ENCODE data around the gene MIF4GD. TPM values are rescaled to one million over a fixed set of nuclear protein-coding genes. Genes with fewer than 3 reads are reported as not detected.

The MIF4GD gene
- total and polyA plus RNA-seq, 9 of the 15 experiments (the other 6 are each of a cell fraction or from before 2014, with no cell fraction given), result 11.8 to 63.8 (median 28.1) TPM

DNA sequence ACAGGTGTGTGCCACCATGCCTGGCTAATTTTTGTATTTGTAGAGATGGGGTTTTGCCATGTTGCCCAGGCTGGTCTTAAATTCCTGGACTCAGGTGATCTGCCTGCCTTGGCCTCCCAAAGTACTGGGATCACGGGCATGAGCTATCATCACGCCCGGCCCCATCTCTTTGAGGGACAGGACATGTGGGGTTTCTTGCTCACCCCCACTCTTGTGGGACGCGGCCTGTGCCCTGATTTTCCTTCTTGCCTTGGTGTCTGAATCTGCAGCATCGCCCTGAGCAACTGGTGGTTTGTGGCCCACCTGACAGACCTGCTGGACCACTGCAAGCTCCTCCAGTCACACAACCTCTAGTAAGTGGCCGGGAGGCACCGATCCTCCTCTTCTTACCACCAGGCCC, 40.0 kb downstream of the MIF4GD start:
- peaks cover 83% of the 10 kb centered on the region for H3K36me3 ChIP-seq (ENCODE audit: control insufficient read depth, insufficient read depth, low read length)

More for the DNA sequence above, 40.0 kb downstream of the MIF4GD start:
- Histone ChIP-seq H4K20me1 (replicated peaks; ENCODE audit: control insufficient read depth, insufficient read depth, low read length) (no peaks in the 10 kb centered on the region), H2AFZ (ENCODE audit: low read depth, low read length) (no peak overlapping the region), H3K4me1 (replicated peaks in 1 of 2; ENCODE audit: control insufficient read depth in 2 of 2, insufficient read depth in 2 of 2, low read length in 2 of 2) (peaks cover 0 to 3% of the 10 kb centered on the region in 2 experiments; a peak in 1 of 5 replicates), H3K27ac (ENCODE audit: extremely low read depth, low read depth, low read length) (no peak overlapping the region), H3K27me3 (ENCODE audit: control insufficient read depth in 2 of 2, insufficient read depth in 2 of 2, low read length in 2 of 2) (no peaks in the 10 kb centered on the region), H3K9me3 (replicated peaks; ENCODE audit: control insufficient read depth, insufficient read depth, low read depth, low read length) (no peaks in the 10 kb centered on the region), H3K9ac (ENCODE audit: insufficient read depth in 1 of 2, low read depth in 2 of 2, low read length in 2 of 2) (no peak overlapping the region), H3K9me1 (ENCODE audit: control insufficient read depth, insufficient read depth, low read length) (no peaks in the 10 kb centered on the region), H3K4me3 (no peak overlapping the region), H3K4me2 (ENCODE audit: insufficient read depth, low read length) (no peak overlapping the region), H3K79me2 (ENCODE audit: control insufficient read depth, insufficient read depth, low read length) (no peaks in the 10 kb centered on the region)
- TF ChIP-seq, protein P1, sequence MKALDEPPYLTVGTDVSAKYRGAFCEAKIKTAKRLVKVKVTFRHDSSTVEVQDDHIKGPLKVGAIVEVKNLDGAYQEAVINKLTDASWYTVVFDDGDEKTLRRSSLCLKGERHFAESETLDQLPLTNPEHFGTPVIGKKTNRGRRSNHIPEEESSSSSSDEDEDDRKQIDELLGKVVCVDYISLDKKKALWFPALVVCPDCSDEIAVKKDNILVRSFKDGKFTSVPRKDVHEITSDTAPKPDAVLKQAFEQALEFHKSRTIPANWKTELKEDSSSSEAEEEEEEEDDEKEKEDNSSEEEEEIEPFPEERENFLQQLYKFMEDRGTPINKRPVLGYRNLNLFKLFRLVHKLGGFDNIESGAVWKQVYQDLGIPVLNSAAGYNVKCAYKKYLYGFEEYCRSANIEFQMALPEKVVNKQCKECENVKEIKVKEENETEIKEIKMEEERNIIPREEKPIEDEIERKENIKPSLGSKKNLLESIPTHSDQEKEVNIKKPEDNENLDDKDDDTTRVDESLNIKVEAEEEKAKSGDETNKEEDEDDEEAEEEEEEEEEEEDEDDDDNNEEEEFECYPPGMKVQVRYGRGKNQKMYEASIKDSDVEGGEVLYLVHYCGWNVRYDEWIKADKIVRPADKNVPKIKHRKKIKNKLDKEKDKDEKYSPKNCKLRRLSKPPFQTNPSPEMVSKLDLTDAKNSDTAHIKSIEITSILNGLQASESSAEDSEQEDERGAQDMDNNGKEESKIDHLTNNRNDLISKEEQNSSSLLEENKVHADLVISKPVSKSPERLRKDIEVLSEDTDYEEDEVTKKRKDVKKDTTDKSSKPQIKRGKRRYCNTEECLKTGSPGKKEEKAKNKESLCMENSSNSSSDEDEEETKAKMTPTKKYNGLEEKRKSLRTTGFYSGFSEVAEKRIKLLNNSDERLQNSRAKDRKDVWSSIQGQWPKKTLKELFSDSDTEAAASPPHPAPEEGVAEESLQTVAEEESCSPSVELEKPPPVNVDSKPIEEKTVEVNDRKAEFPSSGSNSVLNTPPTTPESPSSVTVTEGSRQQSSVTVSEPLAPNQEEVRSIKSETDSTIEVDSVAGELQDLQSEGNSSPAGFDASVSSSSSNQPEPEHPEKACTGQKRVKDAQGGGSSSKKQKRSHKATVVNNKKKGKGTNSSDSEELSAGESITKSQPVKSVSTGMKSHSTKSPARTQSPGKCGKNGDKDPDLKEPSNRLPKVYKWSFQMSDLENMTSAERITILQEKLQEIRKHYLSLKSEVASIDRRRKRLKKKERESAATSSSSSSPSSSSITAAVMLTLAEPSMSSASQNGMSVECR (CRISPR knock-in tag; IDR thresholded peaks at IDR 0.05), result no peak
- TF ChIP-seq POLR2G (IDR thresholded peaks at IDR 0.05; ENCODE audit: low read depth, low read length) (no peak), NCOR1 (IDR thresholded peaks at IDR 0.05) (no peak), ESRRB (CRISPR knock-in tag; IDR thresholded peaks at IDR 0.05; ENCODE audit: borderline replicate concordance) (no peak), ILK (tag; IDR thresholded peaks at IDR 0.05; ENCODE audit: borderline replicate concordance, low read depth) (no peak), FUS (optimal IDR thresholded peaks at IDR 0.05; ENCODE audit: low read depth, low read length) (no peak), RFX5 (IDR thresholded peaks at IDR 0.05; ENCODE audit: low read depth, low read length) (no peak), CSDE1 (IDR thresholded peaks at IDR 0.05) (no peak), THRAP3 (IDR thresholded peaks at IDR 0.05; ENCODE audit: borderline replicate concordance) (no peak), MITF (IDR thresholded peaks at IDR 0.05) (no peak), ZNF57 (CRISPR knock-in tag; IDR thresholded peaks at IDR 0.05) (no peak), CBFA2T2 (conservative IDR thresholded peaks at IDR 0.05) (no peak), HEY1 (CRISPR knock-in tag; IDR thresholded peaks at IDR 0.05; ENCODE audit: borderline replicate concordance) (no peak), ZNF24 (IDR thresholded peaks at IDR 0.05) (no peak), ZBTB43 (CRISPR knock-in tag; IDR thresholded peaks at IDR 0.05) (no peak)
- TF ChIP-seq, protein P2, sequence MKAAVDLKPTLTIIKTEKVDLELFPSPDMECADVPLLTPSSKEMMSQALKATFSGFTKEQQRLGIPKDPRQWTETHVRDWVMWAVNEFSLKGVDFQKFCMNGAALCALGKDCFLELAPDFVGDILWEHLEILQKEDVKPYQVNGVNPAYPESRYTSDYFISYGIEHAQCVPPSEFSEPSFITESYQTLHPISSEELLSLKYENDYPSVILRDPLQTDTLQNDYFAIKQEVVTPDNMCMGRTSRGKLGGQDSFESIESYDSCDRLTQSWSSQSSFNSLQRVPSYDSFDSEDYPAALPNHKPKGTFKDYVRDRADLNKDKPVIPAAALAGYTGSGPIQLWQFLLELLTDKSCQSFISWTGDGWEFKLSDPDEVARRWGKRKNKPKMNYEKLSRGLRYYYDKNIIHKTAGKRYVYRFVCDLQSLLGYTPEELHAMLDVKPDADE (conservative IDR thresholded peaks at IDR 0.05; ENCODE audit: control insufficient read depth, low read depth, low read length), result no peak
- ChIA-PET CTCF (ENCODE audit: low intra/inter-chr PET ratio) (no interaction called here), POLR2A (interaction anchor here (0.6 to 4.5 kb wide), 12 partner anchors 7 to 294 kb away, joined by 3 to 38 read pairs (median 4); partner anchors contain the start of genes ARMC7 and LLGL2)
- DNase-seq (ENCODE audit: extremely low read depth in 1 of 4, low spot score in 3 of 4) (no peak), FAIRE-seq (no peak), ATAC-seq (no peak)
- in situ Hi-C loops (cut with MboI) (no loop called here), intact Hi-C loops (cut with micrococcal nuclease) (no loop called here)
- no TSS peak for BruUV-seq (replicated peaks)
- 98% methylated on average over 8 of the region's 8 CpGs for WGBS (ENCODE audit: insufficient coverage, low coverage, missing lambda C conversion rate)

Measured in K562 (cell line).